Endodermal cell (in vitro differentiated cells): ENCODE data around the gene TIMM23B. TPM values are rescaled to one million over a fixed set of nuclear protein-coding genes. Genes with fewer than 3 reads are reported as not detected.
"Not testable (repeated sequence)": the region's sequence is repeated elsewhere in the genome, so short reads cannot be mapped to it uniquely, and the experiment has no call there.

Experiments
- DNase-seq: peaks from one replicate; pipeline ENCODE4 v3.0.0-alpha.2; 2017
- H3K27ac ChIP-seq: 2 replicates; pipeline ENCODE4 v1.5.1; 2013; ENCODE audit warnings: mild to moderate bottlenecking, low read depth, low read length, moderate library complexity
- H3K27me3 ChIP-seq: 2 replicates; pipeline ENCODE4 v1.6.1; 2013; ENCODE audit warnings: mild to moderate bottlenecking, low read length, moderate library complexity; ENCODE audit not compliant: insufficient read depth, control insufficient read depth, poor library complexity, severe bottlenecking
- H3K36me3 ChIP-seq: 2 replicates; pipeline ENCODE4 v1.7.0; 2013; ENCODE audit warnings: mild to moderate bottlenecking, low read length, moderate library complexity; ENCODE audit not compliant: control insufficient read depth, insufficient read depth
- H3K4me1 ChIP-seq: one replicate; pipeline ENCODE4 v1.7.0; 2013; ENCODE audit warnings: low read length; ENCODE audit not compliant: control insufficient read depth, insufficient read depth
- H3K4me3 ChIP-seq: 2 replicates; pipeline ENCODE4 v1.5.1; 2013; ENCODE audit warnings: mild to moderate bottlenecking, low read length, moderate library complexity
- H3K9ac ChIP-seq: 2 replicates; pipeline ENCODE4 v1.6.1; 2013; ENCODE audit warnings: mild to moderate bottlenecking, low read length, moderate library complexity; ENCODE audit not compliant: poor library complexity, severe bottlenecking; ENCODE audit errors: extremely low read depth
- H3K9me3 ChIP-seq: 2 replicates; pipeline ENCODE4 v1.6.1; 2013; ENCODE audit warnings: mild to moderate bottlenecking, low read length, moderate library complexity; ENCODE audit not compliant: control insufficient read depth
- H3K27ac Mint-ChIP-seq: 2 replicates; pipeline ENCODE4 v1.8.0; 2020; ENCODE audit warnings: mixed read lengths
- H3K27me3 Mint-ChIP-seq: 2 replicates; pipeline ENCODE4 v1.8.0; 2021; ENCODE audit warnings: mild to moderate bottlenecking, mixed read lengths; ENCODE audit not compliant: insufficient read depth
- H3K36me3 Mint-ChIP-seq: 2 replicates; pipeline ENCODE4 v1.8.0; 2020; ENCODE audit warnings: low read depth, mixed read lengths
- H3K4me1 Mint-ChIP-seq: 2 replicates; pipeline ENCODE4 v1.8.0; 2020; ENCODE audit warnings: mixed read lengths
- H3K4me3 Mint-ChIP-seq: 2 replicates; pipeline ENCODE4 v1.8.0; 2020; ENCODE audit warnings: mild to moderate bottlenecking, moderate library complexity, mixed read lengths
- H3K9me3 Mint-ChIP-seq: 2 replicates; pipeline ENCODE4 v1.8.0; 2020; ENCODE audit warnings: mild to moderate bottlenecking, mixed read lengths
- WGBS, 2 experiments: methylation state at CpG; one replicate each; pipeline versions ENCODE4 v1.1.5 to v1.1.7; 2013; ENCODE audit warnings: missing lambda C conversion rate in 2 of 2, mixed read lengths in 1 of 2; ENCODE audit not compliant: insufficient coverage in 1 of 2, insufficient read length in 1 of 2; 5-methylcytosine and 5-hydroxymethylcytosine counted together
- total RNA-seq, 2 donors: library from RNA; stranded (reverse); fragmentation: NEBNext Ultra II Directional in 1 of 2; extraction: Animal tissue kit (Norgen Biotek cat#: 25700) in 1 of 2; gene quantifications; 2 replicates in 1 of 2; 3 replicates in 1 of 2; pipeline ENCODE4 v1.2.1, GENCODE V29; 2021

Gene TIMM23B
- total RNA-seq, 2 donors from 2014 or later = 18.0 to 22.3 TPM

DNA sequence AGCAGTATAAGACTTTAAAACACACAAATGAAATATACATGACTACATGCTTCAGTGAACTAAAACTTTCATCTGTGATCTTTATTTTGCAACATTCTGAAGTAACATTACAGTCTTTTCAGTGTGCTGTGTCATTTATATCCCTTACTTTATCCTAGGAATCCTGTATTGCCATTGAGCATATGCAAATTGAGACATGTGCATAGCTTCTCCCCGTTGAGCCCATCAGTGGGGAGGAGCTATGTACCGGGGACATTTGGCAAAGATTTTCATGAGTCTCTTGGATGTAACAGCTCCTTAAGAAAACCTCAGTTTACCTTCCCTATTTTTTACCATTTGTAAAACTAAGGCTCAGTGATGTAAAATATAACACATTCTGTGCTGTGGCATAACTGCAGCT is 29.6 kb downstream of the TIMM23B start:
- not testable (repeated sequence) for H3K36me3 ChIP-seq, H3K4me3 Mint-ChIP-seq

DNA sequence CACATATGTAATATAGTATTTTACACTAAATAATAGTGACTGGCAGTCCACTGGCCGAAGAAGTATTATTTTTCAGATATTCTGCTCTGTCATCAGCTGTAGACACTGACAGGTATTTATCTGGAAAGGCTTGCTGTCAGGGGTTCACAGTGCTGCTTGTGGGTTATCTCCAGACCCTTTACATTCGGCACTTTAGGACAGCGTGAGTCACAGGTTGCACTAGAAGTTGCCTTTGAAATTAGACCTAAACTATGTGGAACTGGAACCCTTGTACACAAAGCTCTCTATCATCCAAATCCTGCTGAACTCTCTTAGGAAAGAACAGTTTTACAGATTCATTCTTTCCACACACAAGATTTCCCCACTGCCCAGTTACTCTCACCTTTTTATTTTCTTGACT is 30.2 kb downstream of the TIMM23B start:
- H3K4me3 ChIP-seq, H3K4me3 Mint-ChIP-seq, DNase-seq, H3K9me3 ChIP-seq, H3K9ac ChIP-seq, H3K27ac Mint-ChIP-seq, H3K36me3 ChIP-seq, H3K9me3 Mint-ChIP-seq, H3K27me3 ChIP-seq, H3K4me1 ChIP-seq, H3K27ac ChIP-seq, H3K27me3 Mint-ChIP-seq, H3K4me1 Mint-ChIP-seq: not testable (repeated sequence)
- peaks cover 23% of the 10 kb centered on the region for H3K36me3 Mint-ChIP-seq
- 100% methylated on average over 2 of the region's 3 CpGs; no CpG with 5 or more reads in 1 of the 2 experiments for whole genome bisulfite sequencing, 2 experiments

More for the DNA sequence above, 29.6 kb downstream of the TIMM23B start:
- H3K4me1 ChIP-seq, H3K27ac Mint-ChIP-seq, H3K9me3 Mint-ChIP-seq, H3K27me3 ChIP-seq, H3K9me3 ChIP-seq, H3K4me3 ChIP-seq, H3K27me3 Mint-ChIP-seq, H3K27ac ChIP-seq, DNase-seq, H3K4me1 Mint-ChIP-seq, H3K9ac ChIP-seq: not testable (repeated sequence)
- WGBS, 2 experiments = no CpG with 5 or more reads among the region's 2 CpGs
- peaks cover 23% of the 10 kb centered on the region for H3K36me3 Mint-ChIP-seq

DNA sequence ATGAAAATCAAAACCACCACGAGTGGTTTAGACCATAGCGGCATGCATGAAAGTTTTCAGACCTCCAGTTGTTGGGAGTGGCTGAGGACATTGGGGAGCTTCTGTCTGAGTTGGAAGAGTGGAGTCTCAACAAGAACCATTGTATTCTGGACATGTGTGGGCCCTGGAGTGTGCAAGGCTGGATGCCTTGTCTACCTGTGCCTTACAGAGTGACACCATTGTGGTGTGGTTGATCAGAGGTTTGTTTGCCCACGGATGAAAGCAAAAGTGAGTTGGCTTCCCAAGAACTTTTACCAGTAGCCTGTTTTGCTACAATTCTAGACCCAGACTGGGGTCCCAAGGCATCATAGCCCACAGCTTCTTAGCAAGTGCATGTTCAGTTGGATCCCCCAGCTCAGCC is 35.9 kb downstream of the TIMM23B start:
- H3K27me3 ChIP-seq, H3K36me3 ChIP-seq, H3K4me1 Mint-ChIP-seq, H3K27ac ChIP-seq, H3K27ac Mint-ChIP-seq, H3K9me3 Mint-ChIP-seq, H3K9ac ChIP-seq, H3K9me3 ChIP-seq, H3K4me3 Mint-ChIP-seq, H3K4me3 ChIP-seq, H3K4me1 ChIP-seq, H3K27me3 Mint-ChIP-seq, DNase-seq: not testable (repeated sequence)
- WGBS, 2 experiments = 93% methylated on average over 3 of the region's 3 CpGs; no CpG with 5 or more reads in 1 of the 2 experiments
- H3K36me3 Mint-ChIP-seq = peaks cover 12% of the 10 kb centered on the region

DNA sequence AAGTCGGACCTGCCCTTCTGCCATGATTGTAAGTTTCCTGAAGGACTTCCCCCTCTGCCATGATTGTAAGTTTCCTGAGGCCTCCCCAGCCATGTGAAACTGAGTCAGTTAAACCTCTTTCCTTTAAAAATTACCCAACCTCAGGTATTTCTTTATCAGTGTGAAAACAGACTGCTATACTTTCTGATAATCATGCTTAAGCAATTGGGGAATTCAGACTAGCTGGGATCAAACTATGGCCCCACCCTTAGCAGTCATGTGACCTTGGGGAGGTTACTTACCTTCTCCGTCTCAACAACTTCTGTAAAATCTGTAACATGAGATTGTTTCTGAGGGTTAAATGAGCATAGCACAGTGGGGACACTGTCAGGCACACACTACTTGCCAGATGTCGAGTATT is 45.4 kb downstream of the TIMM23B start:
- H3K4me1 ChIP-seq, DNase-seq, H3K9me3 ChIP-seq, H3K27ac Mint-ChIP-seq, H3K4me3 ChIP-seq, H3K9me3 Mint-ChIP-seq, H3K4me1 Mint-ChIP-seq, H3K27ac ChIP-seq, H3K36me3 Mint-ChIP-seq, H3K27me3 Mint-ChIP-seq, H3K36me3 ChIP-seq, H3K4me3 Mint-ChIP-seq, H3K9ac ChIP-seq, H3K27me3 ChIP-seq: not testable (repeated sequence)
- 83 to 93% methylated on average over 1 to 3 of the region's 3 CpGs for WGBS, 2 experiments

DNA sequence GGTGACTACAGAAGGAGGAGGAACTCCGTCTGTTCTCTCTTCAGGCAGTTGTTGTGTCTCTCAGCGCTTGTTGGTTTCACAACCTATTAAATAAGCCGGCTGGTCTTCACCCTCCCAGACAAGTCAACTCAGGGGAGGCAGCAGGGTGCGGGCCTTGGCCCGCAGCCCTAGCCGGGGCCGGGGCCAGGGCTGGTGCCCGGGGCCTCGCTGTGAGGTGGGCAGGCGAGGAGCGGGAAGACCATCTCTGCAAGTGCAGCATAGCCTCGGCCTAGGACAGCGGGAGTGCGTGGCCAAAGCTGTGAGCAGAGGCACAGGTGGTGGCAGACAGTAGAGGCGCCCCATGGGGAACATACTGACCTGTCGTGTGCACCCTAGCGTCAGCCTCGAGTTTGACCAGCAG is 46.5 kb downstream of the TIMM23B start, which contains the start of gene AGAP6:
AGAP6 (plus strand) TSS at position 31 of the 400 bp plus-strand sequence; CDS start at position 341, 310 bp downstream.
- H3K36me3 Mint-ChIP-seq, H3K9me3 ChIP-seq, H3K36me3 ChIP-seq, DNase-seq, H3K4me1 ChIP-seq, H3K4me3 Mint-ChIP-seq, H3K9me3 Mint-ChIP-seq, H3K4me3 ChIP-seq, H3K27ac ChIP-seq, H3K9ac ChIP-seq, H3K27me3 ChIP-seq, H3K27ac Mint-ChIP-seq, H3K4me1 Mint-ChIP-seq, H3K27me3 Mint-ChIP-seq: not testable (repeated sequence)
- 94% methylated on average over 11 of the region's 18 CpGs; no CpG with 5 or more reads in 1 of the 2 experiments for WGBS, 2 experiments

DNA sequence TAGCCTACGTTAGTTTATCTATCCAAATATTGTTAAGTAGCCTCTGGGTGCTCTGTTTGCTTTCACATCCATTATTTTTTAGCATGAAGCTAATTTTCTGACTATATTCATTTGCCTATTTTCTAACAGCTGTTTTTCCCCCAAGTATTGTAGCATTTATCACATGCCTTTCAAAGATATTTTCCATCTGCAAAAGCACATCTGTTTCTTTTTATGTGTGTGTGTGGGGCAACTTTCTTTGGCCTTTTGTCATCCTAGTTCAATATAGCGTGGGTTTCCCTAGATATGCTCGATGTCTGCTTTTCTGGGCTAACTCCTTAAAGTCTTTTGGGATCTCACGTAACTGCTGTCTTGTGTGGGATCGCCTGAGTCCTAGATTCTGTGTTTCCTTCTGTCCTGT is 53.5 kb downstream of the TIMM23B start:
- not testable (repeated sequence) for H3K27me3 ChIP-seq, H3K27ac ChIP-seq, H3K27me3 Mint-ChIP-seq, H3K4me3 Mint-ChIP-seq, H3K27ac Mint-ChIP-seq, H3K36me3 ChIP-seq, H3K4me3 ChIP-seq, DNase-seq, H3K36me3 Mint-ChIP-seq, H3K9me3 Mint-ChIP-seq, H3K9ac ChIP-seq, H3K4me1 ChIP-seq, H3K9me3 ChIP-seq, H3K4me1 Mint-ChIP-seq
- WGBS, 2 experiments = 100% methylated on average over 1 of the region's 5 CpGs

DNA sequence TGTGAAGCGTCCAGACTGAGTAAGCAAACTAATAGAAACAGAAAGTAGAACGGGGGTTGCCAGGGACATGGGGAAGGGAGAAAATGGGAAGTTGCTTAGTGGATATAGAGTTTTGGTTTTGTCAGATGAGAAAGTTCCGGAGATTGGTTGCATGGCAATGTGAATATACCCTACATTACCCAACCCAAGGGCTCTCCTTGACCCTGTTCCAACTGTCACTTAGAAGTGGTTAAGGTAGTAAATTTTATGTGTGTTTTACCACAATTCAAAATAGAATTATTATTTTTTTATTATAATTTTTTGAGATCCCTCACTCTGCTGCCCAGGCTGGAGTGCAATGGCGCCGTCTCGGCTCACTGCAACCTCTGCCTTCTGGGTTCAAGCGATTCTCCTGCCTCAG is 72.2 kb downstream of the TIMM23B start:
- H3K36me3 Mint-ChIP-seq, H3K27me3 Mint-ChIP-seq, H3K4me3 Mint-ChIP-seq, H3K27ac Mint-ChIP-seq, H3K4me1 Mint-ChIP-seq, DNase-seq, H3K27me3 ChIP-seq, H3K9me3 ChIP-seq, H3K4me1 ChIP-seq, H3K9ac ChIP-seq, H3K36me3 ChIP-seq, H3K4me3 ChIP-seq, H3K27ac ChIP-seq, H3K9me3 Mint-ChIP-seq: not testable (repeated sequence)
- no CpG with 5 or more reads among the region's 7 CpGs for WGBS, 2 experiments
